Right cardiac atrium (tissue), 5 donors: Measurements from ENCODE around the gene BEND3. TPM values are rescaled to one million over a fixed set of nuclear protein-coding genes. Genes with fewer than 3 reads are reported as not detected.
"Not testable (repeated sequence)": the region's sequence is repeated elsewhere in the genome, so short reads cannot be mapped to it uniquely, and the experiment has no call there.

Source experiments
- ATAC-seq, 2 donors: fragments of 200-7000 bp; cut with Tn5 transposase; one replicate each; pipeline versions ENCODE4 v1.8.0 to v1.9.1; 2020; ENCODE audit warnings: moderate library complexity in 2 of 2, mild to moderate bottlenecking in 1 of 2
- DNase-seq, 3 donors: peaks; one replicate each; pipeline ENCODE4 v3.0.0-alpha.2; 2020
- H3K27ac ChIP-seq: one replicate; pipeline ENCODE4 v1.5.1; 2013; ENCODE audit warnings: mild to moderate bottlenecking, low read length, control low read depth, moderate library complexity
- H3K27me3 ChIP-seq: one replicate; pipeline ENCODE4 v1.6.1; 2013; ENCODE audit not compliant: control insufficient read depth, insufficient read depth
- H3K4me1 ChIP-seq: one replicate; pipeline ENCODE4 v1.6.1; 2013; ENCODE audit warnings: low read length; ENCODE audit not compliant: control insufficient read depth, insufficient read depth
- H3K4me3 ChIP-seq: one replicate; pipeline ENCODE4 v1.5.1; 2013; ENCODE audit warnings: low read length, control low read depth
- H3K9me3 ChIP-seq: one replicate; pipeline ENCODE4 v1.6.1; 2013; ENCODE audit warnings: low read length; ENCODE audit not compliant: control insufficient read depth
- WGBS: extraction: QIAGEN DNeasy Blood & Tissue Kit; methylation state at CpG from one replicate; pipeline ENCODE4 v1.1.7; 2013; 5-methylcytosine and 5-hydroxymethylcytosine counted together
- intact Hi-C, 4 donors: fragments of 100-400 bp; cut with DNase I; formaldehyde crosslinking; loops; one replicate each; pipeline versions ENCODE4 v1.11.0 to v1.14.0; 2022 to 2023
- polyA plus RNA-seq: library from polyadenylated mRNA; stranded (reverse); fragments of 200-250 nt; gene quantifications from one replicate; pipeline ENCODE4 v1.2.3, GENCODE V29; 2013
- total RNA-seq, 4 donors: library from RNA; stranded (reverse); fragmentation: NEBNext Ultra II Directional; extraction: Animal tissue kit (Norgen Biotek cat#: 25700); gene quantifications; one replicate each; pipeline ENCODE4 v1.2.1, GENCODE V29; 2021
- donor health status: healthy with polysubstance abuse.
- donor health status: DM: no; HTN: yes; CAD: no.
- donor health status: DM: no; HTN: no; CAD: no.
- donor health status: DM: no; HTN: yes; CAD: no; lungs with severe emphysema.
- donor health status: DM: yes; HTN: yes; CAD: no.

BEND3 gene
- total and polyA plus RNA-seq, 5 donors: 0.36 to 1.4 (median 0.94) TPM

- Histone ChIP-seq H3K4me3 (no peak overlapping the region), H3K9me3 (no peaks in the 10 kb centered on the region), H3K27ac (no peak overlapping the region), H3K27me3 (no peaks in the 10 kb centered on the region), H3K4me1 (no peaks in the 10 kb centered on the region)
- intact Hi-C loops: no loop called here
- no peak for ATAC-seq
- no peak for DNase-seq
- WGBS: 76% methylated on average over 3 of the region's 3 CpGs
Measured at GRCh38 chr6:107106165-107106564, 9.2 kb downstream of the BEND3 start.

- 67% methylated on average over 7 of the region's 7 CpGs for WGBS
- Histone ChIP-seq H3K9me3 (no peaks in the 10 kb centered on the region), H3K4me1 (no peaks in the 10 kb centered on the region), H3K4me3 (no peak overlapping the region), H3K27ac (no peak overlapping the region), H3K27me3 (no peaks in the 10 kb centered on the region)
- intact Hi-C loops: no loop called here
- ATAC-seq (no peak), DNase-seq (no peak)
Measured at GRCh38 chr6:107105511-107106116, 9.7 kb downstream of the BEND3 start.

GRCh38 chr6:107103082-107103481 lies 12.2 kb downstream of the BEND3 start:
- DNase-seq (no peak), ATAC-seq (no peak)
- Histone ChIP-seq H3K4me3 (no peak overlapping the region), H3K27me3 (no peaks in the 10 kb centered on the region), H3K9me3 (no peaks in the 10 kb centered on the region), H3K4me1 (no peaks in the 10 kb centered on the region), H3K27ac (no peak overlapping the region)
- 89% methylated on average over 6 of the region's 6 CpGs for WGBS
- intact Hi-C loops: no loop called here

GRCh38 chr6:107102414-107102805 lies 12.9 kb downstream of the BEND3 start:
- H3K4me1 ChIP-seq: no peaks in the 10 kb centered on the region
- intact Hi-C loops: no loop called here
- no peak overlapping the region for H3K27ac ChIP-seq
- no peak for ATAC-seq
- H3K9me3 ChIP-seq: no peaks in the 10 kb centered on the region
- H3K27me3 ChIP-seq: no peaks in the 10 kb centered on the region
- 85% methylated on average over 7 of the region's 7 CpGs for WGBS
- no peak for DNase-seq
- H3K4me3 ChIP-seq: no peak overlapping the region

GRCh38 chr6:107101686-107102413 lies 13.5 kb downstream of the BEND3 start:
- WGBS: 85% methylated on average over 9 of the region's 9 CpGs
- Histone ChIP-seq H3K9me3 (no peaks in the 10 kb centered on the region), H3K4me1 (no peaks in the 10 kb centered on the region), H3K27me3 (no peaks in the 10 kb centered on the region), H3K27ac (no peak overlapping the region), H3K4me3 (no peak overlapping the region)
- DNase-seq: no peak
- intact Hi-C loops: no loop called here
- no peak for ATAC-seq

- ATAC-seq: no peak
- no peaks in the 10 kb centered on the region for H3K9me3 ChIP-seq
- no peaks in the 10 kb centered on the region for H3K4me1 ChIP-seq
- intact Hi-C loops: no loop called here
- H3K4me3 ChIP-seq: no peak overlapping the region
- no peak for DNase-seq
- H3K27ac ChIP-seq: no peak overlapping the region
- H3K27me3 ChIP-seq: no peaks in the 10 kb centered on the region
Measured at GRCh38 chr6:107101211-107101610, 14.1 kb downstream of the BEND3 start.

GRCh38 chr6:107098436-107099307 lies 16.6 kb downstream of the BEND3 start:
- H3K9me3 ChIP-seq: no peaks in the 10 kb centered on the region
- no peak overlapping the region for H3K4me3 ChIP-seq
- no peak overlapping the region for H3K27ac ChIP-seq
- intact Hi-C loops: no loop called here
- 81% methylated on average over 14 of the region's 14 CpGs for WGBS
- no peaks in the 10 kb centered on the region for H3K4me1 ChIP-seq
- DNase-seq: no peak
- no peak for ATAC-seq
- no peaks in the 10 kb centered on the region for H3K27me3 ChIP-seq

GRCh38 chr6:107084459-107084858 lies 30.9 kb downstream of the BEND3 start:
- H3K27ac ChIP-seq, ATAC-seq, DNase-seq, H3K9me3 ChIP-seq, H3K4me3 ChIP-seq, H3K27me3 ChIP-seq, intact Hi-C loops, H3K4me1 ChIP-seq: not testable (repeated sequence)
- 98% methylated on average over 7 of the region's 7 CpGs for WGBS

- no peak overlapping the region for H3K4me3 ChIP-seq
- no peaks in the 10 kb centered on the region for H3K4me1 ChIP-seq
- DNase-seq: no peak
- ATAC-seq: no peak
- 96% methylated on average over 6 of the region's 6 CpGs for whole genome bisulfite sequencing
- H3K27ac ChIP-seq: no peak overlapping the region
- intact Hi-C loops: no loop called here
- no peaks in the 10 kb centered on the region for H3K9me3 ChIP-seq
- H3K27me3 ChIP-seq: no peaks in the 10 kb centered on the region
Measured at GRCh38 chr6:107083921-107084320, 31.4 kb downstream of the BEND3 start.

- Histone ChIP-seq H3K9me3 (no peaks in the 10 kb centered on the region), H3K4me3 (no peak overlapping the region), H3K27ac (no peak overlapping the region), H3K27me3 (no peaks in the 10 kb centered on the region), H3K4me1 (no peaks in the 10 kb centered on the region)
- ATAC-seq: no peak
- no peak for DNase-seq
- 82% methylated on average over 10 of the region's 10 CpGs for WGBS
- intact Hi-C loops: no loop called here
Measured at GRCh38 chr6:107083047-107083768, 32.1 kb downstream of the BEND3 start.

- intact Hi-C loops: no loop called here
- Histone ChIP-seq H3K4me1 (no peaks in the 10 kb centered on the region), H3K4me3 (no peak overlapping the region), H3K27me3 (no peaks in the 10 kb centered on the region), H3K9me3 (no peaks in the 10 kb centered on the region), H3K27ac (no peak overlapping the region)
- DNase-seq (no peak), ATAC-seq (peak in 1 of 2 donors; percentile 38)
- 52% methylated on average over 4 of the region's 4 CpGs for WGBS
Measured at GRCh38 chr6:107082045-107082444, 33.3 kb downstream of the BEND3 start.
